KOPT-K1 (cell line): ENCODE measurements around the gene NQO2.
A peak's percentile ranks its signal among the peaks of the same experiment; 100 is the strongest.
"Not testable (repeated sequence)": the region's sequence is repeated elsewhere in the genome, so short reads cannot be mapped to it uniquely, and the experiment has no call there.

Source experiments
- H3K27ac ChIP-seq: fragments of 200-600 bp; sonication (generic); 2 replicates; pipeline ENCODE4 v1.5.1; 2016; ENCODE audit warnings: antibody characterized with exemption, mild to moderate bottlenecking, low read depth, low read length; ENCODE audit not compliant: poor library complexity, severe bottlenecking
- H3K36me3 ChIP-seq: fragments of 200-600 bp; sonication (generic); 2 replicates; pipeline ENCODE4 v1.5.1; 2017; ENCODE audit warnings: antibody characterized with exemption, mild to moderate bottlenecking, low read length, moderate library complexity; ENCODE audit not compliant: insufficient read depth
- H3K9me3 ChIP-seq: fragments of 200-600 bp; sonication (generic); 2 replicates; pipeline ENCODE4 v1.5.1; 2017; ENCODE audit warnings: antibody characterized with exemption, low read length, mild to moderate bottlenecking; ENCODE audit not compliant: insufficient read depth, poor library complexity, severe bottlenecking

Gene NQO2

GRCh38 chr6:2992330-2992979 is 7.2 kb upstream of the NQO2 start:
- Histone ChIP-seq H3K27ac (no peak overlapping the region), H3K9me3 (no peaks in the 10 kb centered on the region), H3K36me3 (no peaks in the 10 kb centered on the region)

- Histone ChIP-seq H3K36me3 (no peaks in the 10 kb centered on the region), H3K27ac (no peak overlapping the region), H3K9me3 (no peaks in the 10 kb centered on the region)
Observed at GRCh38 chr6:2993755-2994317, 5.9 kb upstream of the NQO2 start.

GRCh38 chr6:2998249-2998997 is 1.3 kb upstream of the NQO2 start:
- not testable (repeated sequence) for H3K9me3 ChIP-seq, H3K36me3 ChIP-seq
- peak overlapping the region; percentile 54 for H3K27ac ChIP-seq

GRCh38 chr6:2998998-2999617 is 586 bp upstream of the NQO2 start:
- H3K36me3 ChIP-seq, result no peaks in the 10 kb centered on the region
- no peaks in the 10 kb centered on the region for H3K9me3 ChIP-seq
- H3K27ac ChIP-seq, result peak overlapping the region; percentile 54

- Histone ChIP-seq H3K36me3 (peaks cover 10% of the 10 kb centered on the region; the same call in 1 of the 2 replicates), H3K27ac (no peak overlapping the region), H3K9me3 (no peaks in the 10 kb centered on the region)
Observed at GRCh38 chr6:3001146-3001772, 1.6 kb downstream of the NQO2 start.

- no peaks in the 10 kb centered on the region for H3K9me3 ChIP-seq
- peaks cover 15% of the 10 kb centered on the region; the same call in 1 of the 2 replicates for H3K36me3 ChIP-seq
- no peak overlapping the region for H3K27ac ChIP-seq
Observed at GRCh38 chr6:3001773-3002293, 2.1 kb downstream of the NQO2 start.

GRCh38 chr6:3003226-3003625 is 3.5 kb downstream of the NQO2 start:
- not testable (repeated sequence) for H3K27ac ChIP-seq, H3K9me3 ChIP-seq
- H3K36me3 ChIP-seq, result peaks cover 28% of the 10 kb centered on the region; the same call in 1 of the 2 replicates

GRCh38 chr6:3005077-3005476 is 5.4 kb downstream of the NQO2 start:
- Histone ChIP-seq H3K36me3 (peaks cover 32% of the 10 kb centered on the region), H3K27ac (no peak overlapping the region), H3K9me3 (peaks cover 1% of the 10 kb centered on the region)

- H3K9me3 ChIP-seq, result peaks cover 9% of the 10 kb centered on the region
- H3K27ac ChIP-seq, result no peak overlapping the region
- H3K36me3 ChIP-seq, result peaks cover 40% of the 10 kb centered on the region
Observed at GRCh38 chr6:3005874-3006273, 6.2 kb downstream of the NQO2 start.

GRCh38 chr6:3006476-3006875 is 6.8 kb downstream of the NQO2 start:
- no peak overlapping the region for H3K27ac ChIP-seq
- peaks cover 46% of the 10 kb centered on the region for H3K36me3 ChIP-seq
- H3K9me3 ChIP-seq, result peaks cover 15% of the 10 kb centered on the region

GRCh38 chr6:3007571-3007970 is 7.9 kb downstream of the NQO2 start:
- H3K9me3 ChIP-seq, result peaks cover 26% of the 10 kb centered on the region
- peaks cover 57% of the 10 kb centered on the region for H3K36me3 ChIP-seq
- H3K27ac ChIP-seq, result no peak overlapping the region

GRCh38 chr6:3008712-3009265 is 9.1 kb downstream of the NQO2 start:
- Histone ChIP-seq H3K36me3 (peaks cover 63% of the 10 kb centered on the region), H3K9me3 (peaks cover 27% of the 10 kb centered on the region)
- H3K27ac ChIP-seq, result not testable (repeated sequence)

- Histone ChIP-seq H3K9me3 (peaks cover 27% of the 10 kb centered on the region), H3K36me3 (peaks cover 67% of the 10 kb centered on the region), H3K27ac (no peak overlapping the region)
Observed at GRCh38 chr6:3009930-3010329, 10.2 kb downstream of the NQO2 start.

- H3K36me3 ChIP-seq, result peaks cover 74% of the 10 kb centered on the region
- H3K9me3 ChIP-seq, result peaks cover 27% of the 10 kb centered on the region
- no peak overlapping the region for H3K27ac ChIP-seq
Observed at GRCh38 chr6:3011158-3011557, 11.5 kb downstream of the NQO2 start.
